ENCODE measurements around the gene ABTB1. TPM values are rescaled to one million over a fixed set of nuclear protein-coding genes. Genes with fewer than 3 reads are reported as not detected.

Gene ABTB1
- total and polyA plus RNA-seq, 8 donors, result 22.0 to 113 (median 43.7) TPM

GRCh38 chr3:127688022-127688415 is 15.3 kb downstream of the ABTB1 start:
- Histone ChIP-seq H3K4me1 (peaks cover 0 to 42% (median 15%) of the 10 kb centered on the region in 4 donors), H3K27me3 (no peaks in the 10 kb centered on the region), H3K36me3 (peaks cover 0 to 19% (median 8%) of the 10 kb centered on the region in 4 donors), H3K4me3 (no peak overlapping the region), H3K9me3 (no peaks in the 10 kb centered on the region), H3K27ac (peak overlapping the region in 2 of 5 donors; percentile 61 to 76)
- no peak for DNase-seq
- intact Hi-C loops (cut with DNase I; ENCODE audit: low total_unique reads), result no loop called here
- WGBS, 5 donors, result 58 to 77% (median 63%) methylated on average over 2 of the region's 2 CpGs
- no peak for TF ChIP-seq EP300 (IDR thresholded peaks at IDR 0.05)

- intact Hi-C loops (cut with DNase I; ENCODE audit: low total_unique reads), result no loop called here
- peak in 1 of 2 donors; percentile 68 for DNase-seq
Measured at GRCh38 chr3:127688416-127689265, 15.9 kb downstream of the ABTB1 start.

GRCh38 chr3:127689266-127689860 is 16.6 kb downstream of the ABTB1 start:
- Histone ChIP-seq H3K27ac (peak overlapping the region in 3 of 5 donors; percentile 22 to 76 (median 61)), H3K27me3 (no peaks in the 10 kb centered on the region), H3K9me3 (no peaks in the 10 kb centered on the region), H3K36me3 (peaks cover 0 to 29% (median 14%) of the 10 kb centered on the region in 4 donors), H3K4me1 (peaks cover 0 to 33% (median 15%) of the 10 kb centered on the region in 4 donors), H3K4me3 (no peak overlapping the region)
- intact Hi-C loops (cut with DNase I; ENCODE audit: low total_unique reads), result no loop called here
- DNase-seq, result no peak
- TF ChIP-seq EP300 (IDR thresholded peaks at IDR 0.05) (no peak), CTCF (IDR thresholded peaks at IDR 0.05) (no peak), POLR2A (IDR thresholded peaks at IDR 0.05) (no peak), POLR2AphosphoS5 (IDR thresholded peaks at IDR 0.05) (no peak)
- WGBS, 5 donors, result 87 to 93% (median 90%) methylated on average over 19 of the region's 19 CpGs

More at GRCh38 chr3:127688416-127689265, 15.9 kb downstream of the ABTB1 start:
- Histone ChIP-seq H3K27ac (peak overlapping the region in 3 of 5 donors; percentile 22 to 76 (median 61)), H3K36me3 (peaks cover 0 to 25% (median 14%) of the 10 kb centered on the region in 4 donors), H3K4me3 (no peak overlapping the region), H3K4me1 (peaks cover 0 to 35% (median 15%) of the 10 kb centered on the region in 4 donors), H3K27me3 (no peaks in the 10 kb centered on the region), H3K9me3 (no peaks in the 10 kb centered on the region)
- no peak for TF ChIP-seq POLR2A (IDR thresholded peaks at IDR 0.05)
- no peak for TF ChIP-seq CTCF (IDR thresholded peaks at IDR 0.05)
- peak in 1 of 3 donors; percentile 29 for TF ChIP-seq POLR2AphosphoS5 (IDR thresholded peaks at IDR 0.05)
- no peak for TF ChIP-seq EP300 (IDR thresholded peaks at IDR 0.05)
- 65 to 77% (median 77%) methylated on average over 16 to 20 of the region's 20 CpGs for WGBS, 5 donors

GRCh38 chr3:127690106-127690505 is 17.4 kb downstream of the ABTB1 start:
- no peaks in the 10 kb centered on the region for H3K9me3 ChIP-seq
- peak overlapping the region in 3 of 5 donors; percentile 45 to 76 (median 61) for H3K27ac ChIP-seq
- DNase-seq, result no peak
- WGBS, 5 donors, result 47 to 77% (median 62%) methylated on average over 4 of the region's 4 CpGs
- H3K36me3 ChIP-seq, result peaks cover 0 to 33% (median 17%) of the 10 kb centered on the region in 4 donors
- H3K4me3 ChIP-seq, result no peak overlapping the region
- no peak for TF ChIP-seq POLR2AphosphoS5 (IDR thresholded peaks at IDR 0.05)
- no peak for TF ChIP-seq EP300 (IDR thresholded peaks at IDR 0.05)
- no peak for TF ChIP-seq POLR2A (IDR thresholded peaks at IDR 0.05)
- no peak for TF ChIP-seq CTCF (IDR thresholded peaks at IDR 0.05)
- intact Hi-C loops (cut with DNase I; ENCODE audit: low total_unique reads), result loop anchor here (10.0 kb wide), 1 partner anchor 135 kb away; the partner anchor contains the start of gene MGLL
- H3K27me3 ChIP-seq, result no peaks in the 10 kb centered on the region
- peaks cover 0 to 37% (median 15%) of the 10 kb centered on the region in 4 donors for H3K4me1 ChIP-seq

All from stomach (tissue), 9 donors.